PC-3 (cell line): ENCODE measurements around the gene PTGR2.

Experiments
- EZH2phosphoT487 ChIP-seq: fragments of 300-600 bp; sonication (generic); IDR thresholded peaks from 2 replicates; pipeline ENCODE4 v1.6.1; 2018; ENCODE audit warnings: mild to moderate bottlenecking, antibody characterized with exemption, low read length, borderline replicate concordance
- TF ChIP-seq, protein P1 (sequence below): fragments of 300-600 bp; sonication (generic); conservative IDR thresholded peaks from 2 replicates; pipeline ENCODE4 v1.5.1; 2017; ENCODE audit warnings: antibody characterized with exemption, low read depth, mild to moderate bottlenecking, low read length

DNA sequence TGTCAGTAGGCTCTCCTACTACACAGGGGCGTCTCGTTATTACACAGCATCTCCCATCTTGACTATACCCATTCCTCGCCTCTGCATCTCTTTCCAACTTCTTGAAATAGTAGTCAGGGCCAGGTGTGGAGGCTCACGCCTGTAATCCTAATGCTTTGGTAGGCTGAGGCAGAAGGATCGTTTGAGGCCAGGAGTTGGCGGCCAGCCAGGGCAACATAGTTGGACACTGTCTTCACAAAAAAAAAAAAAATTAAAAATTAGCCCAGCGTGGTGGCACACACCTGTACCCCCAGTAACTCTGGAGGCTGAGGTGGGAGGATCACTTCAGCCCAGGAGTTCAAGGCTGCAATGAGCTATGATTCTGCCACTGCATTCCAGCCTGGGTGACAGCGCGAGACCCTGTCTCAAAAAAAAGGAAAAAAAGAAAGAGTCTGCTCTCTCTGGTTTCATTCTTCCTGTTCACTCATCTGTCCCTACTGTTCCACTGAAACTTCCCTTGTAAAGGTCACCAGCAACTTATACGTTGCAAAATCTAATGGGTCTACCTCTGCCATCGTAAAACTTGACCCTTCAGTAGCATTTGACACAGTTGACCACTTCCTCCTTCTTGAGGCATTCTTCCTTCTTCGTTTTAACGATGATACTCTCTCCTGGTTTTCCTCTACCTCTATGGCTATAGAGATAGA lies 41.0 kb upstream of the PTGR2 start:
- TF ChIP-seq, protein P1, sequence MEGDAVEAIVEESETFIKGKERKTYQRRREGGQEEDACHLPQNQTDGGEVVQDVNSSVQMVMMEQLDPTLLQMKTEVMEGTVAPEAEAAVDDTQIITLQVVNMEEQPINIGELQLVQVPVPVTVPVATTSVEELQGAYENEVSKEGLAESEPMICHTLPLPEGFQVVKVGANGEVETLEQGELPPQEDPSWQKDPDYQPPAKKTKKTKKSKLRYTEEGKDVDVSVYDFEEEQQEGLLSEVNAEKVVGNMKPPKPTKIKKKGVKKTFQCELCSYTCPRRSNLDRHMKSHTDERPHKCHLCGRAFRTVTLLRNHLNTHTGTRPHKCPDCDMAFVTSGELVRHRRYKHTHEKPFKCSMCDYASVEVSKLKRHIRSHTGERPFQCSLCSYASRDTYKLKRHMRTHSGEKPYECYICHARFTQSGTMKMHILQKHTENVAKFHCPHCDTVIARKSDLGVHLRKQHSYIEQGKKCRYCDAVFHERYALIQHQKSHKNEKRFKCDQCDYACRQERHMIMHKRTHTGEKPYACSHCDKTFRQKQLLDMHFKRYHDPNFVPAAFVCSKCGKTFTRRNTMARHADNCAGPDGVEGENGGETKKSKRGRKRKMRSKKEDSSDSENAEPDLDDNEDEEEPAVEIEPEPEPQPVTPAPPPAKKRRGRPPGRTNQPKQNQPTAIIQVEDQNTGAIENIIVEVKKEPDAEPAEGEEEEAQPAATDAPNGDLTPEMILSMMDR = no peak
- no peak for TF ChIP-seq EZH2phosphoT487
